ENCODE measurements around the gene KRT13.

DNA sequence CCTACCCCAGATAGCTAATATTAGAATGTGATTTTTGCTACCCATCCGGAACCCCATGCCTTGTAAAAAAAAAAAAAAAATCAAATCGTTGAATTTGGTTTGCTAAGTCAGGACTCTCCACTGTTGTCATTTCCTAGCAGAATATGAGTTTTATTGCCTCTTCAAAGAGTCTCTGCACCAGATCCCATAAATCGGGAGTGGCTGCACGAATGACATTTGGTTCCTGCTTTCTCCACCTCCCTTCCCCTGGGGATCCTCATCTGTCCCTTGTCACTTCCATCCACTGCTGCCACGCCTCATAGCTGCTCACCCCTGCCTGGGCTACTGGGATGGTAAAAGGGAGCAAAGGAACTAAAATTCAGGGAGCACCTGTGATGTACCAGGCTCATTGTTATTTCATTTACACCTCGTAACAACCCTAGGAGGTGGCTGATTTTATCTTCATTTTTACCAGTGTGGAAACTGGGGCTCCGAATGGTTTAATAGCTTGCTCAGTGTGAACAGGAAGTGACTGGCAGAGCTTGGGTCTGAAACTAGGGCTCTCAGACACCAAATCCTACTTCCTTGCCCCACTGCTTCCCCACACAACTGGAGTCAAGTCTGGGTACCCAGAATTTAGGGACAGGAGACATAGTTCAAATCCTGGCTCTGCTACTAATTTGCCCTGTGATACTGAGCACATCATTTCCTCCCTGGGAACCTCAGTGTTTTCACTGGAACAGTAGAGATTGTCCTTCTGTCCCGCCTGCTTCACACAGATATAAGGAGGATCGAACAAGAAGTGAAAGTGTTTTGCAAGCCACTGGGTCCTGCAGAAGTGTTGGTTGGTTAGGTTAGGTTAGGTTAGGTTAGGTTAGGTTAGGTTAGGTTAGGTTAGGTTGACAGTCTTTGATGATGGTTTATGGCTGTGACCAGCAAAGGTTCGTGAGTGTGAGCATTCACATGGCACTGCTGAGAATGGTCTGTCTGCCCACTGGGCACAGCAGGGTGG is 15.1 kb downstream of the KRT13 start:
- TF ChIP-seq, protein P1, sequence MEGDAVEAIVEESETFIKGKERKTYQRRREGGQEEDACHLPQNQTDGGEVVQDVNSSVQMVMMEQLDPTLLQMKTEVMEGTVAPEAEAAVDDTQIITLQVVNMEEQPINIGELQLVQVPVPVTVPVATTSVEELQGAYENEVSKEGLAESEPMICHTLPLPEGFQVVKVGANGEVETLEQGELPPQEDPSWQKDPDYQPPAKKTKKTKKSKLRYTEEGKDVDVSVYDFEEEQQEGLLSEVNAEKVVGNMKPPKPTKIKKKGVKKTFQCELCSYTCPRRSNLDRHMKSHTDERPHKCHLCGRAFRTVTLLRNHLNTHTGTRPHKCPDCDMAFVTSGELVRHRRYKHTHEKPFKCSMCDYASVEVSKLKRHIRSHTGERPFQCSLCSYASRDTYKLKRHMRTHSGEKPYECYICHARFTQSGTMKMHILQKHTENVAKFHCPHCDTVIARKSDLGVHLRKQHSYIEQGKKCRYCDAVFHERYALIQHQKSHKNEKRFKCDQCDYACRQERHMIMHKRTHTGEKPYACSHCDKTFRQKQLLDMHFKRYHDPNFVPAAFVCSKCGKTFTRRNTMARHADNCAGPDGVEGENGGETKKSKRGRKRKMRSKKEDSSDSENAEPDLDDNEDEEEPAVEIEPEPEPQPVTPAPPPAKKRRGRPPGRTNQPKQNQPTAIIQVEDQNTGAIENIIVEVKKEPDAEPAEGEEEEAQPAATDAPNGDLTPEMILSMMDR (IDR thresholded peaks at IDR 0.05; ENCODE audit: insufficient read depth, low read length): no peak
- TF ChIP-seq POLR2AphosphoS5 (IDR thresholded peaks at IDR 0.05; ENCODE audit: low read depth) (no peak), SPI1 (IDR thresholded peaks at IDR 0.05; ENCODE audit: borderline replicate concordance, low read depth) (no peak)
- TF ChIP-seq, protein P2, sequence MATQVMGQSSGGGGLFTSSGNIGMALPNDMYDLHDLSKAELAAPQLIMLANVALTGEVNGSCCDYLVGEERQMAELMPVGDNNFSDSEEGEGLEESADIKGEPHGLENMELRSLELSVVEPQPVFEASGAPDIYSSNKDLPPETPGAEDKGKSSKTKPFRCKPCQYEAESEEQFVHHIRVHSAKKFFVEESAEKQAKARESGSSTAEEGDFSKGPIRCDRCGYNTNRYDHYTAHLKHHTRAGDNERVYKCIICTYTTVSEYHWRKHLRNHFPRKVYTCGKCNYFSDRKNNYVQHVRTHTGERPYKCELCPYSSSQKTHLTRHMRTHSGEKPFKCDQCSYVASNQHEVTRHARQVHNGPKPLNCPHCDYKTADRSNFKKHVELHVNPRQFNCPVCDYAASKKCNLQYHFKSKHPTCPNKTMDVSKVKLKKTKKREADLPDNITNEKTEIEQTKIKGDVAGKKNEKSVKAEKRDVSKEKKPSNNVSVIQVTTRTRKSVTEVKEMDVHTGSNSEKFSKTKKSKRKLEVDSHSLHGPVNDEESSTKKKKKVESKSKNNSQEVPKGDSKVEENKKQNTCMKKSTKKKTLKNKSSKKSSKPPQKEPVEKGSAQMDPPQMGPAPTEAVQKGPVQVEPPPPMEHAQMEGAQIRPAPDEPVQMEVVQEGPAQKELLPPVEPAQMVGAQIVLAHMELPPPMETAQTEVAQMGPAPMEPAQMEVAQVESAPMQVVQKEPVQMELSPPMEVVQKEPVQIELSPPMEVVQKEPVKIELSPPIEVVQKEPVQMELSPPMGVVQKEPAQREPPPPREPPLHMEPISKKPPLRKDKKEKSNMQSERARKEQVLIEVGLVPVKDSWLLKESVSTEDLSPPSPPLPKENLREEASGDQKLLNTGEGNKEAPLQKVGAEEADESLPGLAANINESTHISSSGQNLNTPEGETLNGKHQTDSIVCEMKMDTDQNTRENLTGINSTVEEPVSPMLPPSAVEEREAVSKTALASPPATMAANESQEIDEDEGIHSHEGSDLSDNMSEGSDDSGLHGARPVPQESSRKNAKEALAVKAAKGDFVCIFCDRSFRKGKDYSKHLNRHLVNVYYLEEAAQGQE (IDR thresholded peaks at IDR 0.05; ENCODE audit: insufficient replicate concordance, low read depth): no peak
